B cell (primary cell): ENCODE results near the gene FAM53C.

Experiments used
- CTCF ChIP-seq: fragments of 200-600 bp; IDR thresholded peaks from one replicate; pipeline ENCODE4 v1.8.0; 2022; ENCODE audit warnings: antibody characterized with exemption, mild to moderate bottlenecking
- EZH2 ChIP-seq: IDR thresholded peaks from 2 replicates; pipeline ENCODE4 v1.6.1; 2012; ENCODE audit warnings: borderline replicate concordance, low read depth, mild to moderate bottlenecking, moderate library complexity, low read length; ENCODE audit not compliant: insufficient read depth, poor library complexity, severe bottlenecking

- TF ChIP-seq CTCF (no peak), EZH2 (no peak)
Observed at GRCh38 chr5:138372653-138373052, 34.6 kb downstream of the FAM53C start.
